Vagina (tissue), 2 donors: ENCODE results near the gene MALT1.

Experiments
- POLR2A ChIP-seq, 2 donors: fragments of 450-650 bp; IDR thresholded peaks; one replicate each; pipeline ENCODE4 v1.6.1; 2017; ENCODE audit warnings: antibody characterized with exemption in 2 of 2, mild to moderate bottlenecking in 2 of 2, moderate library complexity in 2 of 2
- TF ChIP-seq, protein P1 (sequence below), 3 experiments: fragments of 450-650 bp in 2 of 3; fragments of 200-600 bp in 1 of 3; sonication (generic) in 1 of 3; IDR thresholded peaks; one replicate each; pipeline ENCODE4 v1.5.1; 2017 to 2019; ENCODE audit warnings: antibody characterized with exemption in 3 of 3, mild to moderate bottlenecking in 2 of 3, moderate library complexity in 2 of 3

GRCh38 chr18:58674159-58674558 is 2.9 kb downstream of the MALT1 start:
- no peak for TF ChIP-seq POLR2A (IDR thresholded peaks at IDR 0.05)
- TF ChIP-seq, protein P1, sequence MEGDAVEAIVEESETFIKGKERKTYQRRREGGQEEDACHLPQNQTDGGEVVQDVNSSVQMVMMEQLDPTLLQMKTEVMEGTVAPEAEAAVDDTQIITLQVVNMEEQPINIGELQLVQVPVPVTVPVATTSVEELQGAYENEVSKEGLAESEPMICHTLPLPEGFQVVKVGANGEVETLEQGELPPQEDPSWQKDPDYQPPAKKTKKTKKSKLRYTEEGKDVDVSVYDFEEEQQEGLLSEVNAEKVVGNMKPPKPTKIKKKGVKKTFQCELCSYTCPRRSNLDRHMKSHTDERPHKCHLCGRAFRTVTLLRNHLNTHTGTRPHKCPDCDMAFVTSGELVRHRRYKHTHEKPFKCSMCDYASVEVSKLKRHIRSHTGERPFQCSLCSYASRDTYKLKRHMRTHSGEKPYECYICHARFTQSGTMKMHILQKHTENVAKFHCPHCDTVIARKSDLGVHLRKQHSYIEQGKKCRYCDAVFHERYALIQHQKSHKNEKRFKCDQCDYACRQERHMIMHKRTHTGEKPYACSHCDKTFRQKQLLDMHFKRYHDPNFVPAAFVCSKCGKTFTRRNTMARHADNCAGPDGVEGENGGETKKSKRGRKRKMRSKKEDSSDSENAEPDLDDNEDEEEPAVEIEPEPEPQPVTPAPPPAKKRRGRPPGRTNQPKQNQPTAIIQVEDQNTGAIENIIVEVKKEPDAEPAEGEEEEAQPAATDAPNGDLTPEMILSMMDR (IDR thresholded peaks at IDR 0.05), result no peak
